K562 (cell line): ENCODE measurements around the gene NDUFAF2. TPM values are rescaled to one million over a fixed set of nuclear protein-coding genes. Genes with fewer than 3 reads are reported as not detected.

Experiments used
- ASH1L ChIP-seq: fragments of 450-650 bp; IDR thresholded peaks from 2 replicates; pipeline ENCODE4 v1.6.1; 2018; ENCODE audit warnings: borderline replicate concordance, mild to moderate bottlenecking, low read depth; ENCODE audit not compliant: partially characterized antibody
- CBX8 ChIP-seq: fragments of 200-600 bp; sonication (generic); IDR thresholded peaks from 2 replicates; pipeline ENCODE4 v1.6.1; 2012; ENCODE audit warnings: borderline replicate concordance, mixed run types, low read depth, mild to moderate bottlenecking, moderate library complexity, mixed read lengths, low read length, control low read depth, inconsistent platforms; ENCODE audit not compliant: poor library complexity, severe bottlenecking; ENCODE audit errors: extremely low read depth
- CREM ChIP-seq: IDR thresholded peaks from 2 replicates; pipeline ENCODE4 v1.6.1; 2014; ENCODE audit warnings: antibody characterized with exemption, low read depth
- EP300 ChIP-seq: IDR thresholded peaks from 2 replicates; pipeline ENCODE4 v1.6.1; 2012; ENCODE audit warnings: low read length, improper control_type of control experiment
- FOSL1 ChIP-seq: fragments of 200-800 bp; sonication (Bioruptor generic); conservative IDR thresholded peaks from 2 replicates; pipeline ENCODE4 v1.6.1; 2016; ENCODE audit warnings: missing genetic modification characterization, missing compliant biosample characterization
- HEY1 ChIP-seq: fragments of 250-450 bp; sonication (Bioruptor Pico); IDR thresholded peaks from 2 replicates; pipeline ENCODE4 v1.5.0; 2020; ENCODE audit warnings: mild to moderate bottlenecking, moderate library complexity, borderline replicate concordance
- HLTF ChIP-seq: fragments of 450-650 bp; IDR thresholded peaks from 2 replicates; pipeline ENCODE4 v1.6.1; 2016
- NFE2 ChIP-seq: IDR thresholded peaks from 2 replicates; pipeline ENCODE4 v1.6.1; 2014; ENCODE audit warnings: antibody characterized with exemption, low read depth
- NFRKB ChIP-seq: fragments of 450-650 bp; IDR thresholded peaks from 2 replicates; pipeline ENCODE4 v1.6.1; 2016; ENCODE audit warnings: low read depth
- SIRT6 ChIP-seq: IDR thresholded peaks from one replicate; pipeline ENCODE4 v1.6.1; 2012; ENCODE audit warnings: low read depth, mild to moderate bottlenecking, control low read depth, inconsistent platforms, low read length, moderate library complexity
- SMARCB1 ChIP-seq: IDR thresholded peaks from 2 replicates; pipeline ENCODE4 v1.6.1; 2011; ENCODE audit warnings: improper control_type of control experiment, low read depth; ENCODE audit not compliant: insufficient read length
- TBL1XR1 ChIP-seq, 2 experiments: IDR thresholded peaks; 2 replicates each; pipeline ENCODE4 v1.6.1; 2012; ENCODE audit warnings: improper control_type of control experiment in 2 of 2, low read length in 2 of 2, mild to moderate bottlenecking in 1 of 2
- TRIM24 ChIP-seq, 2 experiments: fragments of 450-650 bp; IDR thresholded peaks; 2 replicates each; pipeline ENCODE4 v1.6.1; 2016
- ZBED1 ChIP-seq: IDR thresholded peaks from 2 replicates; pipeline ENCODE4 v1.6.1; 2014
- ZBTB7A ChIP-seq: IDR thresholded peaks from 2 replicates; pipeline ENCODE4 v1.6.1; 2011; ENCODE audit warnings: low read depth, mild to moderate bottlenecking, low read length, moderate library complexity, borderline replicate concordance; ENCODE audit not compliant: control insufficient read depth
- ZNF197 ChIP-seq: fragments of 200-800 bp; sonication (Bioruptor generic); IDR thresholded peaks from 2 replicates; pipeline ENCODE4 v1.6.1; 2016; ENCODE audit warnings: low read depth, missing genetic modification characterization, missing compliant biosample characterization
- ZNF57 ChIP-seq: fragments of 450-650 bp; formaldehyde crosslinking; IDR thresholded peaks from 2 replicates; pipeline ENCODE4 v1.4.0; 2020; ENCODE audit warnings: mild to moderate bottlenecking, moderate library complexity
- polyA plus RNA-seq, 8 experiments: library from polyadenylated mRNA; depleted of rRNA in 4 of 8; stranded (reverse) in 5 of 8; unstranded in 3 of 8; fragments of >200 nt; fragmentation: Nextera tagmentation in 2 of 8; fragmentation: Illumina TruSeq in 1 of 8; extraction: Ambion mirVana in 2 of 8; extraction: Trizol in 1 of 8; gene quantifications; 2 replicates each; pipeline versions ENCODE4 v1.2.1 to v1.2.3, GENCODE V29; 2011 to 2014; ENCODE audit warnings: inconsistent platforms in 1 of 8, missing spikeins in 1 of 8
- total RNA-seq, 7 experiments: library from RNA; depleted of rRNA in 6 of 7; stranded (reverse); fragments of >200 nt in 6 of 7; fragmentation: Illumina TruSeq in 2 of 7; extraction: Trizol in 2 of 7; gene quantifications; 2 replicates each; pipeline versions ENCODE4 v1.2.1 to v1.2.3, GENCODE V29; 2011 to 2021; ENCODE audit warnings: low replicate concordance in 1 of 7
- TF ChIP-seq, protein P1 (sequence below): sonication (generic); formaldehyde crosslinking; IDR thresholded peaks from 2 replicates; pipeline ENCODE4 v1.4.0; 2020; ENCODE audit warnings: mild to moderate bottlenecking, missing genetic modification reagents
- TF ChIP-seq, protein P2 (sequence below): fragments of 200-800 bp; sonication (Bioruptor generic); IDR thresholded peaks from 2 replicates; pipeline ENCODE4 v1.6.1; 2017; ENCODE audit warnings: missing genetic modification characterization, missing compliant biosample characterization
- TF ChIP-seq, protein P3 (sequence below): fragments of 450-650 bp; formaldehyde crosslinking; IDR thresholded peaks from 2 replicates; pipeline ENCODE4 v1.4.0; 2020; ENCODE audit warnings: mild to moderate bottlenecking
- TF ChIP-seq, protein P4 (sequence below): fragments of 250-450 bp; sonication (Bioruptor Pico); IDR thresholded peaks from 2 replicates; pipeline ENCODE4 v1.5.0; 2021; ENCODE audit warnings: mild to moderate bottlenecking, borderline replicate concordance
- TF ChIP-seq, protein P5 (sequence below): fragments of 250-450 bp; sonication (Bioruptor Pico); IDR thresholded peaks from 2 replicates; pipeline ENCODE4 v1.8.0; 2022; ENCODE audit warnings: moderate library complexity, mild to moderate bottlenecking, inconsistent platforms

Gene NDUFAF2
- total and polyA plus RNA-seq, 9 of the 15 experiments (the other 6 are each of a cell fraction or from before 2014, with no cell fraction given) = 56.0 to 155 (median 95.9) TPM

DNA sequence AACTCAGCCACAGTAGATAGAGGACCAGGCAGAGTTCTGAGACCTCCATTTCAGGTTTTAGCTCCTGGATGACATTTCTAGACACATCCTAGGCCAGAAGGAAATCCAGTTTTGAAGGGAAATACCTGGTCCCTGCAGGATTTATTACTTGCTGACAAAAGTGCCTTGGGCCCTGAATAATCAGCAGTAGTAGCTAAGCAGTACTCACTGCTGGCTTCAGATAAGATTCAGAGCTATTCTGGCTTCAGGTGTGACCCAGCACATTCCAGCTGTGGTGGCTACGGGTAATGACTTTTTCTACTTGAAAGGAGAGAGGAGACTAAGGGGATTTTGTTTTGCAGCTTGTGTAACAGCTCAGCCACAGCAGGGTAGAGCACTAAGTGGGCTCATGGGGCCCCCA lies 34.0 kb downstream of the NDUFAF2 start (continued):
- TF ChIP-seq FOSL1 (tag) (no peak), ZNF197 (CRISPR knock-in tag) (no peak), ZBTB7A (no peak), NFE2 (peak; percentile 98), TRIM24 (IDR thresholded peaks at IDR 0.05) (peak; percentile 94 to 95), TBL1XR1 (IDR thresholded peaks at IDR 0.05; ENCODE audit: low read length in 2 of 2) (peak; percentile 64 to 93; a peak in 3 of 4 replicates), HEY1 (CRISPR knock-in tag) (no peak), CBX8 (no peak), SIRT6 (no peak), SMARCB1 (no peak), NFRKB (no peak), CREM (peak; percentile 53; the same call in 1 of the 2 replicates), HLTF (no peak), ASH1L (no peak), EP300 (peak; percentile 95), ZNF57 (CRISPR knock-in tag) (no peak), ZBED1 (no peak)
- TF ChIP-seq, protein P1, sequence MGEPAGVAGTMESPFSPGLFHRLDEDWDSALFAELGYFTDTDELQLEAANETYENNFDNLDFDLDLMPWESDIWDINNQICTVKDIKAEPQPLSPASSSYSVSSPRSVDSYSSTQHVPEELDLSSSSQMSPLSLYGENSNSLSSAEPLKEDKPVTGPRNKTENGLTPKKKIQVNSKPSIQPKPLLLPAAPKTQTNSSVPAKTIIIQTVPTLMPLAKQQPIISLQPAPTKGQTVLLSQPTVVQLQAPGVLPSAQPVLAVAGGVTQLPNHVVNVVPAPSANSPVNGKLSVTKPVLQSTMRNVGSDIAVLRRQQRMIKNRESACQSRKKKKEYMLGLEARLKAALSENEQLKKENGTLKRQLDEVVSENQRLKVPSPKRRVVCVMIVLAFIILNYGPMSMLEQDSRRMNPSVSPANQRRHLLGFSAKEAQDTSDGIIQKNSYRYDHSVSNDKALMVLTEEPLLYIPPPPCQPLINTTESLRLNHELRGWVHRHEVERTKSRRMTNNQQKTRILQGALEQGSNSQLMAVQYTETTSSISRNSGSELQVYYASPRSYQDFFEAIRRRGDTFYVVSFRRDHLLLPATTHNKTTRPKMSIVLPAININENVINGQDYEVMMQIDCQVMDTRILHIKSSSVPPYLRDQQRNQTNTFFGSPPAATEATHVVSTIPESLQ (CRISPR knock-in tag) = no peak
- TF ChIP-seq, protein P2, sequence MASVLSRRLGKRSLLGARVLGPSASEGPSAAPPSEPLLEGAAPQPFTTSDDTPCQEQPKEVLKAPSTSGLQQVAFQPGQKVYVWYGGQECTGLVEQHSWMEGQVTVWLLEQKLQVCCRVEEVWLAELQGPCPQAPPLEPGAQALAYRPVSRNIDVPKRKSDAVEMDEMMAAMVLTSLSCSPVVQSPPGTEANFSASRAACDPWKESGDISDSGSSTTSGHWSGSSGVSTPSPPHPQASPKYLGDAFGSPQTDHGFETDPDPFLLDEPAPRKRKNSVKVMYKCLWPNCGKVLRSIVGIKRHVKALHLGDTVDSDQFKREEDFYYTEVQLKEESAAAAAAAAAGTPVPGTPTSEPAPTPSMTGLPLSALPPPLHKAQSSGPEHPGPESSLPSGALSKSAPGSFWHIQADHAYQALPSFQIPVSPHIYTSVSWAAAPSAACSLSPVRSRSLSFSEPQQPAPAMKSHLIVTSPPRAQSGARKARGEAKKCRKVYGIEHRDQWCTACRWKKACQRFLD (CRISPR knock-in tag) = peak; percentile 72; the same call in 1 of the 2 replicates
- TF ChIP-seq, protein P3, sequence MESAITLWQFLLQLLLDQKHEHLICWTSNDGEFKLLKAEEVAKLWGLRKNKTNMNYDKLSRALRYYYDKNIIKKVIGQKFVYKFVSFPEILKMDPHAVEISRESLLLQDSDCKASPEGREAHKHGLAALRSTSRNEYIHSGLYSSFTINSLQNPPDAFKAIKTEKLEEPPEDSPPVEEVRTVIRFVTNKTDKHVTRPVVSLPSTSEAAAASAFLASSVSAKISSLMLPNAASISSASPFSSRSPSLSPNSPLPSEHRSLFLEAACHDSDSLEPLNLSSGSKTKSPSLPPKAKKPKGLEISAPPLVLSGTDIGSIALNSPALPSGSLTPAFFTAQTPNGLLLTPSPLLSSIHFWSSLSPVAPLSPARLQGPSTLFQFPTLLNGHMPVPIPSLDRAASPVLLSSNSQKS (CRISPR knock-in tag) = no peak
- TF ChIP-seq, protein P4, sequence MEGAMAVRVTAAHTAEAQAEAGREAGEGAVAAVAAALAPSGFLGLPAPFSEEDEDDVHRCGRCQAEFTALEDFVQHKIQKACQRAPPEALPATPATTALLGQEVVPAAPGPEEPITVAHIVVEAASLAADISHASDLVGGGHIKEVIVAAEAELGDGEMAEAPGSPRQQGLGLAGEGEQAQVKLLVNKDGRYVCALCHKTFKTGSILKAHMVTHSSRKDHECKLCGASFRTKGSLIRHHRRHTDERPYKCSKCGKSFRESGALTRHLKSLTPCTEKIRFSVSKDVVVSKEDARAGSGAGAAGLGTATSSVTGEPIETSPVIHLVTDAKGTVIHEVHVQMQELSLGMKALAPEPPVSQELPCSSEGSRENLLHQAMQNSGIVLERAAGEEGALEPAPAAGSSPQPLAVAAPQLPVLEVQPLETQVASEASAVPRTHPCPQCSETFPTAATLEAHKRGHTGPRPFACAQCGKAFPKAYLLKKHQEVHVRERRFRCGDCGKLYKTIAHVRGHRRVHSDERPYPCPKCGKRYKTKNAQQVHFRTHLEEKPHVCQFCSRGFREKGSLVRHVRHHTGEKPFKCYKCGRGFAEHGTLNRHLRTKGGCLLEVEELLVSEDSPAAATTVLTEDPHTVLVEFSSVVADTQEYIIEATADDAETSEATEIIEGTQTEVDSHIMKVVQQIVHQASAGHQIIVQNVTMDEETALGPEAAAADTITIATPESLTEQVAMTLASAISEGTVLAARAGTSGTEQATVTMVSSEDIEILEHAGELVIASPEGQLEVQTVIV (CRISPR knock-in tag) = no peak
- TF ChIP-seq, protein P5, sequence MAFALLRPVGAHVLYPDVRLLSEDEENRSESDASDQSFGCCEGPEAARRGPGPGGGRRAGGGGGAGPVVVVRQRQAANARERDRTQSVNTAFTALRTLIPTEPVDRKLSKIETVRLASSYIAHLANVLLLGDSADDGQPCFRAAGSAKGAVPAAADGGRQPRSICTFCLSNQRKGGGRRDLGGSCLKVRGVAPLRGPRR (CRISPR knock-in tag) = no peak
